Measurements from ENCODE around the gene HOPX.
"Not testable (repeated sequence)": the region's sequence is repeated elsewhere in the genome, so short reads cannot be mapped to it uniquely, and the experiment has no call there.

The HOPX gene

GRCh38 chr4:56681158-56681852, at the start of gene HOPX:
TSS of gene HOPX (minus strand) at chr4:56681296. CDS start at chr4:56657816, 23,480 bp downstream.
- Mint-ChIP-seq H3K27me3 (ENCODE audit: low read depth) (peaks cover 52% of the 10 kb centered on the region), H3K9me3 (no peaks in the 10 kb centered on the region), H3K4me3 (peak within 1 kb of the TSS; percentile 8), H3K36me3 (ENCODE audit: low read depth) (no peaks in the 10 kb centered on the region), H3K27ac (no peak within 1 kb of the TSS), H3K4me1 (ENCODE audit: low read depth) (peaks cover 16% of the 10 kb centered on the region)

- Mint-ChIP-seq H3K4me1 (ENCODE audit: low read depth) (no peaks in the 10 kb centered on the region), H3K9me3 (peaks cover 3% of the 10 kb centered on the region), H3K36me3 (ENCODE audit: low read depth) (no peaks in the 10 kb centered on the region), H3K4me3 (no peak overlapping the region), H3K27ac (no peak overlapping the region), H3K27me3 (ENCODE audit: low read depth) (no peaks in the 10 kb centered on the region)
Observed at GRCh38 chr4:56730097-56730496, 49.0 kb upstream of the HOPX start.

GRCh38 chr4:56728512-56728911, 47.4 kb upstream of the HOPX start:
- Mint-ChIP-seq H3K27ac (no peak overlapping the region), H3K27me3 (ENCODE audit: low read depth) (no peaks in the 10 kb centered on the region), H3K36me3 (ENCODE audit: low read depth) (no peaks in the 10 kb centered on the region), H3K9me3 (peaks cover 5% of the 10 kb centered on the region), H3K4me1 (ENCODE audit: low read depth) (peaks cover under 1% of the 10 kb centered on the region), H3K4me3 (no peak overlapping the region)

GRCh38 chr4:56727150-56727549, 46.1 kb upstream of the HOPX start:
- peaks cover 12% of the 10 kb centered on the region for H3K4me1 Mint-ChIP-seq (ENCODE audit: low read depth)
- peaks cover 5% of the 10 kb centered on the region for H3K9me3 Mint-ChIP-seq
- H3K4me3 Mint-ChIP-seq: no peak overlapping the region
- H3K27ac Mint-ChIP-seq: no peak overlapping the region
- no peaks in the 10 kb centered on the region for H3K27me3 Mint-ChIP-seq (ENCODE audit: low read depth)
- H3K36me3 Mint-ChIP-seq (ENCODE audit: low read depth): no peaks in the 10 kb centered on the region

GRCh38 chr4:56726593-56726992, 45.5 kb upstream of the HOPX start:
- H3K9me3 Mint-ChIP-seq; H3K4me3 Mint-ChIP-seq; H3K27me3 Mint-ChIP-seq (ENCODE audit: low read depth); H3K27ac Mint-ChIP-seq; H3K36me3 Mint-ChIP-seq (ENCODE audit: low read depth): not testable (repeated sequence)
- peaks cover 12% of the 10 kb centered on the region for H3K4me1 Mint-ChIP-seq (ENCODE audit: low read depth)

- no peaks in the 10 kb centered on the region for H3K27me3 Mint-ChIP-seq (ENCODE audit: low read depth)
- no peaks in the 10 kb centered on the region for H3K36me3 Mint-ChIP-seq (ENCODE audit: low read depth)
- H3K9me3 Mint-ChIP-seq: peaks cover 5% of the 10 kb centered on the region
- peaks cover 12% of the 10 kb centered on the region for H3K4me1 Mint-ChIP-seq (ENCODE audit: low read depth)
- peak overlapping the region; percentile 1 for H3K4me3 Mint-ChIP-seq
- peak overlapping the region; percentile 52 for H3K27ac Mint-ChIP-seq
Observed at GRCh38 chr4:56723659-56724230, 42.6 kb upstream of the HOPX start.

- Mint-ChIP-seq H3K9me3 (peaks cover 5% of the 10 kb centered on the region), H3K4me3 (peak overlapping the region; percentile 1), H3K27ac (peak overlapping the region; percentile 52), H3K4me1 (ENCODE audit: low read depth) (peaks cover 12% of the 10 kb centered on the region), H3K27me3 (ENCODE audit: low read depth) (no peaks in the 10 kb centered on the region), H3K36me3 (ENCODE audit: low read depth) (no peaks in the 10 kb centered on the region)
Observed at GRCh38 chr4:56723201-56723605, 42.1 kb upstream of the HOPX start.

GRCh38 chr4:56708146-56708545, 27.1 kb upstream of the HOPX start:
- Mint-ChIP-seq H3K9me3 (peaks cover 5% of the 10 kb centered on the region), H3K27ac (no peak overlapping the region), H3K4me1 (ENCODE audit: low read depth) (no peaks in the 10 kb centered on the region), H3K36me3 (ENCODE audit: low read depth) (no peaks in the 10 kb centered on the region), H3K27me3 (ENCODE audit: low read depth) (peaks cover 3% of the 10 kb centered on the region), H3K4me3 (no peak overlapping the region)

GRCh38 chr4:56705966-56706365, 24.9 kb upstream of the HOPX start:
- Mint-ChIP-seq H3K4me3 (no peak overlapping the region), H3K9me3 (no peaks in the 10 kb centered on the region), H3K4me1 (ENCODE audit: low read depth) (no peaks in the 10 kb centered on the region), H3K36me3 (ENCODE audit: low read depth) (no peaks in the 10 kb centered on the region), H3K27me3 (ENCODE audit: low read depth) (peaks cover 3% of the 10 kb centered on the region), H3K27ac (no peak overlapping the region)

- Mint-ChIP-seq H3K9me3 (no peaks in the 10 kb centered on the region), H3K4me1 (ENCODE audit: low read depth) (no peaks in the 10 kb centered on the region), H3K27ac (no peak overlapping the region), H3K36me3 (ENCODE audit: low read depth) (no peaks in the 10 kb centered on the region), H3K4me3 (no peak overlapping the region), H3K27me3 (ENCODE audit: low read depth) (peaks cover 3% of the 10 kb centered on the region)
Observed at GRCh38 chr4:56705334-56705733, 24.2 kb upstream of the HOPX start.

- Mint-ChIP-seq H3K4me1 (ENCODE audit: low read depth) (no peaks in the 10 kb centered on the region), H3K4me3 (no peak overlapping the region), H3K27me3 (ENCODE audit: low read depth) (peaks cover 8% of the 10 kb centered on the region), H3K9me3 (no peaks in the 10 kb centered on the region), H3K36me3 (ENCODE audit: low read depth) (no peaks in the 10 kb centered on the region), H3K27ac (no peak overlapping the region)
Observed at GRCh38 chr4:56704089-56704871, 23.2 kb upstream of the HOPX start.

GRCh38 chr4:56703378-56703777, 22.3 kb upstream of the HOPX start:
- Mint-ChIP-seq H3K4me3 (no peak overlapping the region), H3K9me3 (no peaks in the 10 kb centered on the region)

GRCh38 chr4:56701644-56702043, 20.5 kb upstream of the HOPX start:
- Mint-ChIP-seq H3K27me3 (ENCODE audit: low read depth) (peaks cover 22% of the 10 kb centered on the region), H3K27ac (no peak overlapping the region), H3K4me1 (ENCODE audit: low read depth) (peaks cover 2% of the 10 kb centered on the region), H3K9me3 (no peaks in the 10 kb centered on the region), H3K4me3 (no peak overlapping the region), H3K36me3 (ENCODE audit: low read depth) (no peaks in the 10 kb centered on the region)

More at GRCh38 chr4:56703378-56703777, 22.3 kb upstream of the HOPX start:
- H3K27me3 Mint-ChIP-seq (ENCODE audit: low read depth): peaks cover 15% of the 10 kb centered on the region
- H3K36me3 Mint-ChIP-seq (ENCODE audit: low read depth): no peaks in the 10 kb centered on the region
- no peak overlapping the region for H3K27ac Mint-ChIP-seq
- H3K4me1 Mint-ChIP-seq (ENCODE audit: low read depth): no peaks in the 10 kb centered on the region

GRCh38 chr4:56701161-56701480, 20.0 kb upstream of the HOPX start:
- Mint-ChIP-seq H3K27ac (no peak overlapping the region), H3K4me3 (no peak overlapping the region), H3K9me3 (no peaks in the 10 kb centered on the region), H3K27me3 (ENCODE audit: low read depth) (peaks cover 22% of the 10 kb centered on the region), H3K4me1 (ENCODE audit: low read depth) (peaks cover 2% of the 10 kb centered on the region), H3K36me3 (ENCODE audit: low read depth) (no peaks in the 10 kb centered on the region)

- no peak overlapping the region for H3K4me3 Mint-ChIP-seq
- peaks cover 2% of the 10 kb centered on the region for H3K4me1 Mint-ChIP-seq (ENCODE audit: low read depth)
- H3K27me3 Mint-ChIP-seq (ENCODE audit: low read depth): peaks cover 22% of the 10 kb centered on the region
- H3K27ac Mint-ChIP-seq: no peak overlapping the region
- H3K36me3 Mint-ChIP-seq (ENCODE audit: low read depth): no peaks in the 10 kb centered on the region
- H3K9me3 Mint-ChIP-seq: no peaks in the 10 kb centered on the region
Observed at GRCh38 chr4:56699537-56700105, 18.5 kb upstream of the HOPX start.

Data from T-helper 1 cell treated with Interleukin-12 subunit alpha and Interleukin-12 subunit beta and Interleukin-4 antibody, amounts not matched to agents 30 μg/mL and 1 μg/mL, for 36 hours (primary cell).